ENCODE data around the gene POLR1B.
"Not testable (repeated sequence)": the region's sequence is repeated elsewhere in the genome, so short reads cannot be mapped to it uniquely, and the experiment has no call there.

The POLR1B gene

DNA sequence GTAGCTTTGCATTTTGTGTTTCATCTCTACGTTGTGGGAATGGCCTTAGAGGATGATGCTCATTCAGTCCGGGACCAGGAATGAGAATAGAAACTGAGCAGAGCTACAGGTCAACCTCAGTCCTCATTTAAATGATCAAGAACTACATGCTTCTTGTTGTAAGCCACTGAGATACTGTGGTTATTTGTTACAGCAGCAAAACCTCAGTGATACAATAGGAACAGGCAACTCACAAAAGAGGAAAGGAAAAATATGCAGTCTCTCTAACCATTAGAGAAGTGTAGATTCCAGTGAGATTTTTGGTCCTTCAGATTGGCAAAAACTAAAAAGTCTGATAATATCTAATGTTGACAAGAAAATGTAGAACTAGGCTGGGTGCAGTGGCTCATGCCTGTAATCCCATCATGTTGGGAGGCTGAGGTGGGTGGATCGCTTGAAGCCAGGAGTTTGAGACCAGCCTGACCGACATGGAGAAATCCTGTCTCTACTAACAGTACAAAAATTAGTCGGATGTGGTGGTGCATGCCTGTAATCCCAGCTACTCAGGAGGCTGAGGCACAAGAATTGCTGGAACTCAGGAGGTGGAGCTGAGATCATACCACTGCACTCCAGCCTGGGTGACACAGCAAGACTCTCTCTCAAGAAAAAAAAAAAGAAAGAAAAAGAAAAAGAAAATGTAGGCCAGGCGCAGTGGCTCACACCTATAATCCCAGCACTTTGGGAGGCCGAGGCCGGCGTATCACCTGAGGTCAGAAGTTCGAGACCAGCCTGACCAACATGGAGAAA lies 55.5 kb downstream of the POLR1B start:
- H3K4me3 ChIP-seq (ENCODE audit: low read depth, low read length) = no peak overlapping the region

DNA sequence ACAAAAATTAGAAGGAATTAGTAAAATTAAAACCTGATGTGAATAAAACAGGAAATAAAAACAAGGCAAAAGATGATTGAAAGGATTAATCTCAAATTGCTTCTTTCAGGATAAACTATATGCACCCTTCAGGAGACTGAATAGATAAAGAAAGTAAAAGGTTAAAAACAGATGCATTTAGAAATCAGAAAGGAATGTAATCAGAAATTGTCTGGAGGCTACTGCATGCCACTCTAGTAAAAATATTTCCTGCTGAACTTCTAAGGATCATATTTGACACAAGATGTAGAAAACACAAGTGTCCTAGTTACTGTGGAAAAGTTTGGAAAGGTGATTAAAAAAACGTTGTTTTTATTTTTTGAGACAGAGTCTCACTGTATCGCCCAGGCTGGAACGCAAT lies 58.4 kb downstream of the POLR1B start:
- no peak overlapping the region for H3K4me3 ChIP-seq (ENCODE audit: low read depth, low read length)

DNA sequence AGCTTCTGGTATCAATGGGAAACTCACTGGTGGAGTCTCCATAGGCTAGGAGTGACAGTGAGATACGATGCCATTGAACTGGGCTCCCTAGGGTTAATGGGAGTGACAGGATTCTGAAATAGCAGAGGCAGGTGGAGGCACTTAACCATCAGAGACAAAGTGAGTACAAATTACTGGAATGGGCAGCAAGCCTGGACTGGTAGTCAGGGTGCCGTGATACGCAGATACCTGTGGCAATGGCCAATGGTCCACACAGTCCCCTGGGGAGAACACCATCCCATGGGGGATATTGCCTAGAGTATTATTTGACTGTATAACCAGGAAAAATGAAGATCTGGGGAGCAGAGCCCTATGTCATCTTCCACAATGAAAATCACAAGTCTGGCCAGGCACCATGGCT lies 59.5 kb downstream of the POLR1B start:
- no peak overlapping the region for H3K4me3 ChIP-seq (ENCODE audit: low read depth, low read length)

DNA sequence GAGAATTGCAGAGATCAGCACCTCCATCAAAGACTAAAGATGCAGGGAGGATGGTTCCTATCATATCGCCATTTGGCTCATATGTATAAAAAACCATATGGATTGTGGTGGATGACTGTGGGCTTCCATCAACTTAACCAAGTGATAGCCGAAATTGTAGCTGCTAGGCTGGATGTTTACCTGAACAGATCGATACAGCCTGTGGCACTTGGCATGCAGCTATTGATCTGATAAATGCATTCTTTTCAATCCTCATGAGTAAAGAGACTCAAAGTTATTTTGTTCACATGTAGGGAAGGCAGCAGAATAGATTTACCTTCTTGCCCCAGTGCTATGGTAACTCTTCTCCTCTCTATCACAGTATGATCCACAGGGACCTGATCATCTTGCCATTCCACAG lies 60.7 kb downstream of the POLR1B start:
- H3K4me3 ChIP-seq (ENCODE audit: low read depth, low read length) = no peak overlapping the region

DNA sequence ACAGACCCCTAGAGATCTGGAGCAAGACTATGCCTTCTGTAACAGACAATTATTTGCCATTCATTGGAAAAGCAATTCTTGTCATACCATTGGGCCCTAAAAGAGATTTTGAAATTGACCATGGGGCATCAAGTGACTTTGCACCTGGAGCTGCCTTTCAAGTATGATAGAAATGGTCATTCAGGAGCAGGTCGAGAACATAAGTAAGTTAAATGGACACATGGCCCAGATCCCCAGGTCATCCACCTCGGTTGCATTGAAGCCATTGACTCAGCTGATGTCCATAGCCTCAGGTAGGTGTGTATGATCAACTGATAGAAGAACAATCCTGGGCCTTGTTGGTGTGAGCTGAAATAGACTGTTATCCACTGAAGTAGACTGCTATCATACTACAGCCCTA lies 61.5 kb downstream of the POLR1B start:
- H3K4me3 ChIP-seq (ENCODE audit: low read depth, low read length) = no peak overlapping the region

DNA sequence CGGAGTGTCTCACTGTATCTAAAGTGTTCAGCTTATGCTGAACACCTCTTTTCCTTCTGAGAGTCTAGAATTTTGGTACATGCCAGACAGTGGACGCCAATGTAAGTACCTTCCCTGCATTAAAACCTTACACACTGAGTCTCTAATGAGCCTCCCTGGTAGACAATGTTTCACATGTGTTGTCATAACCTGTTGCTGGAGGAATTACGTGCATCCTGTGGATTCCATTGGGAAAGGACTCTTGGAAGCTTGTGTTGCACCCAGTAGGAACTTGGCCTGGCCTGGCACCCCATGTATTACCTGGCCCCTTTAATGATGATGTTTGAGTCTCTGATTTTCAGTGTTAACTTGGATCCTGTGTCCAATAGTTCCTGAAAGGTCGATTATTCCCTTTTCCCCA lies 62.7 kb downstream of the POLR1B start:
- no peak overlapping the region for H3K4me3 ChIP-seq (ENCODE audit: low read depth, low read length)

DNA sequence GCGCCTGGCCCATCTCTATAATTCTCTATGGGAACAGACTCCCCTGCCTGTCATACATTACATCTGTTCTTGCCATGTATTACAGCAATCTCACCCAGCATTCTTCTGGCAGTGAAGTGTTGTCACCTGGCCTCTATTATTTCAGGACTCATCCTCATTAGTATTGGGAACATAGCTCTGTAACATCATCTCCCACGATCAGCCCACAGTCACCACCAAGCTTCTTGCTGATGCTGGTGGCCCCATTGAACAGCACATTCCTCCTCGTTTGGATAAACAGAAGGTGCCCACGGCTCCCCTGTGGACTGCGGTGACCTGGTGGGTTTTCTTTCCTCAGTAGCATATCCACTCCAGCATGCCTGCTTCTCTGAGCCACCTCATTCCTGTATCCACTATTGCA lies 63.7 kb downstream of the POLR1B start:
- H3K4me3 ChIP-seq (ENCODE audit: low read depth, low read length) = no peak overlapping the region

DNA sequence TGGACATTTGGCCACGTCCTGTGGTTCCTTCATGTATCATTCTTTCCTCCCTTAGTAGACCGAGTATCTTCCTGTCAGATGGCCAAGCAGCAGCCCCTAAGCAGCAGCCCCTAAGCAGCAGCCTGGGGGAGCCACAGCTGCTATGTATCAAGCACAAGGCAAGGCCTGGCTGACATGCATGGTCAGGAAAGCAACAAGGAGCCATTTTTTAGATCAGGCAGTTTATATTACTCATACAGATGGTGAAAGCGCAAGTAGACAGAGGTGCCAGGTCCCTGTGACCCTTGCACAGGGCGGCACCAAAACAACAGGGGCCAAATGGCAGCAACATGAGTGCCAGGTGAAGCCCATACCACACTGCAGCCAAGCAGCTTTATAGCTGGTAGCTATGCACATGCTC lies 64.3 kb downstream of the POLR1B start:
- H3K4me3 ChIP-seq (ENCODE audit: low read depth, low read length) = no peak overlapping the region

DNA sequence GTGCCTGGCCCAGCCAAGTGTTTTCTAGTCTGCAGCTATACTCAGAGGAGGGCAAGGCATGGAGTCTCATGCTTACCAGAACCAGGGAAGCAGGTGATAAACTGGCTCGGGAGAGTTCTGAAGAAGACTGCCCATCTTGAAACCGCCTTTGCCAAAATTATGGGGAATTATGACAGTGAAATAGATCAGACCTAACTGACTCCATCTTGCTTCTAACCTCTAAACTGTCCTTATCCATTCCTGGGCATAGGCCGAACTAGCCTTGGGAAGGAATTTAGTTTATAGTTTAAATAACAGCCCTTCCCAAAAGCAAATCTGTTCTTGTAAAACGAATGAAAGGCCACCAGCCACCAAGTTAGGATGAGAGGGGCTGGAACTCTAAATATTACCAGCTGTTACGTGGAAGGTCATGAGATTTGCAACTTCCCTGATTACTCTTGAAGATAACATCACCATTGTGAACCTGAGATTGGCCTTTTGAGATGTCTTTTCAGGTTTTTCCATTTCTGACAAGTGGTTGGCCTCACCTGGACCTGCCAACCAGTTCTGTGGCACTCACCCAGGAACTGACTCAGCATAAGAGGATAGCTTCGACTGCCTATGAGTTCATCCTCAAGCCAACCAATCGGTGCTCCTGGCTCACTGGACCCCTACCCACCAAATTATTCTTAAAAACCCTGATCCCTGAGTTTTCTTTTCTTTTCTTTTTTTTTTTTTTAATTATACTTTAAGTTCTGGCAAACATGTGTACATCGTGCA lies 65.6 kb downstream of the POLR1B start:
- H3K4me3 ChIP-seq (ENCODE audit: low read depth, low read length) = no peak overlapping the region

DNA sequence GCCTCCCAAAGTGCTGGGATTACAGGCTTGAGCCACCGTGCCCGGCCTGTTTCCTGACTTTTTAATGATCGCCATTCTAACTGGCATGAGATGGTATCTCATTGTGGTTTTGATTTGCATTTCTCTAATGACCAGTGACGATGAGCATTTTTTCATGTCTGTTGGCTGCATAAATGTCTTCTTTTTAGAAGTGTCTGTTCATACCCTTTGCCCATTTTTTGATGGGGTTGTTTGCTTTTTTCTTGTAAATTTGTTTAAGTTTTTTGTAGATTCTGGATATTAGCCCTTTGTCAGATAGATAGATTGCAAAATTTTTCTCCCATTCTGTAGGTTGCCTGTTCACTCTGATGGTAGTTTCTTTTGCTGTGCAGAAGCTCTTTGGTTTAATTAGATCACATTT lies 67.1 kb downstream of the POLR1B start:
- not testable (repeated sequence) for H3K4me3 ChIP-seq (ENCODE audit: low read depth, low read length)

DNA sequence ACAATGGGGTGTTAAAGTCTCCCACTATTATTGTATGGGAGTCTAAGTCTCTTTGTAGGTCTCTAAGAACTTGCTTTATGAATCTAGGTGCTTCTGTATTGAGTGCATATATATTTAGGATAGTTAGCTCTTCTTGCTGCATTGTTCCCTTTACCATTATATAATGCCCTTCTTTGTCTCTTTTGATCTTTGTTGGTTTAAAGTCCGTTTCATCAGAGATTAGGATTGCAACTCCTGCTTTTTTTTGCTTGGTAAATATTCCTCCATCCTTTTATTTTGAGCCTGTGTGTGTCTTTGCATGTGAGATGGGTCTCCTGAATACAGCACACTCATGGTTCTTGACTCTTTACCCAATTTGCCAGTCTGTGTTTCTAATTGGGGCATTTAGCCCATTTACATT lies 70.0 kb downstream of the POLR1B start:
- H3K4me3 ChIP-seq (ENCODE audit: low read depth, low read length) = not testable (repeated sequence)

DNA sequence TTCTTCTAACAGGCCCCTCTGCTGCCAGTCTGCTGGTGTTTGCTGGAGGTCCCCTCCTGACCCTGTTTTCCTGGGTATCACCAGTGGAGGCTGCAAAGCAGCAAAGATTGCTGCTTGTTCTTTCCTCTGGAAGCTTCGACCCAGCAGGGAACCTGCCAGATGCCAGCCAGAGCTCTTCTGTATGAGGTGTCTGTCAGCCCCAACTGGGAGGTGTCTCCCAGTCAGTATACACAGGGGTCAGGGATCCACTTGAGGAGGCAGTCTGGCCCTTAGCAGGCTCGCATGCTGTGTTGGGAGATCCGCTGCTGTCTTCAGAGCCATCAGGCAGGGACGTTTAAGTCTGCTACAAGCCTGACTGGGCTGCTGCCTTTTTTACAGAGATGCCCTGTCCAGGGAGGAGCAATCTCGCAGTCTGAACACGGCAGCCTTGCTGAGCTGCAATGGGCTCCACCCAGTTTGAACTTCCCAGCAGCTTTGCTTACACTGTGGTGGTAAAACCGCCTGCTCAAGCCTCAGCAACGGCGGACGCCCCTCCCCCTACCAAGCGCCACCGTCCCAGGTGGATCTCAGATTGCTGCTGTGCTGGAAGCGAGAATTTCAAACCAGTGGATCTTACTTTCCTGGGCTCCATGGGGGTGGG lies 72.1 kb downstream of the POLR1B start:
- H3K4me3 ChIP-seq (ENCODE audit: low read depth, low read length) = no peak overlapping the region

DNA sequence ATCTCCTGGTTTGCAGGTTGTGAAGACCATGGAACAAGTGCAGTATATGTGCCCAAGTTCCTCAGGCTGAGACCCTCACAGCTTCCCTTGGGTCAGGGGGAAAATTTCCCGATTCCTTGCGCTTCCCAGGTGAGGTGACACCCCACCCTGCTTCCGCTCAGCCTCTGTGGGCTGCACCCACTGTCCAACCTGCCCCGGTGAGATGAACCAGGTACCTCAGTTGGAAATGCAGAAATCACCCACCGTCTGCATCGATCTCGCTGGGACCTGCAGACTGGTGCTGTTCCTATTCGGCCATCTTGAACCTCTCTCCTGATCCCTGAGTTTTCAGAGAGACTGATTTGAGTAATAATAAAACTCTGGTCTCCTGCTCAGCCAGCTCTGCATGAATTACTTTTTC lies 72.8 kb downstream of the POLR1B start:
- no peak overlapping the region for H3K4me3 ChIP-seq (ENCODE audit: low read depth, low read length)

DNA sequence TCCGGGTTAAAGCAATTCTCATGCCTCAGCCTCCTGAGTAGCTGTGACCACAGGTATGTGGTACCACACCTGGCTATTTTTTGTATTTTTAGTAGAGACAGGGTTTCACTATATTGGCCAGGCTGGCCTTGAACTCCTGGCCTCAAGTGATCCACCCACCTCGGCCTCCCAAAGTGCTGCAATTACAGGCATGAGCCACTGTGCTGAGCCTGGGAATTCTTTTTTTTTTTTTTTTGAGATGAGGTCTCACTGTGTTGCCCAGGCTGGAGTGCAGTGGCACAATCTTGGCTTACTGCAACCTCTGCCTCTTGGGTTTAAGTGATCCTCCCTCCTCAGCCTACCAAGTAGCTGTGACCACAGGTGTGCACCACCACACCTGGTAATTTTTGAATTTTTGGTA lies 73.5 kb downstream of the POLR1B start:
- not testable (repeated sequence) for H3K4me3 ChIP-seq (ENCODE audit: low read depth, low read length)

DNA sequence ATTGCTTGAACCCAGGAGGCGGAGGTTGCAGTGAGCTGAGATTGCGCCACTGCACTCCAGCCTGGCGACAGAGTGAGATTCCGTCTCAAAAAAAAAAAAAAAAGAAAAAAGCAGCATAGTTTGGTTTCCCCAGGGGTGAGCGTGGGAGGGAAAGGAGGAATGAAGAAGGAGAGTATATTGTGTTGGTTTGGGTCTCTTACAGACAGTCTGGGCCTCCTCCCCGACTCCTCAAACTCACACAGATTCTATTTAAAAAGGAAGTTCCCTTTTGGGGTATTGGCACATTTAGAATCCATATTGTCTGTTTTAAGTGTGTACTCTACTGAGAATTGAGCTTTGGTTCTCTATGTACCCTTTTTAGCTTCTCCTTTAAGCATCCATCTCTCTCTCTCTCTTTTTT lies 76.1 kb downstream of the POLR1B start:
- H3K4me3 ChIP-seq (ENCODE audit: low read depth, low read length) = no peak overlapping the region

DNA sequence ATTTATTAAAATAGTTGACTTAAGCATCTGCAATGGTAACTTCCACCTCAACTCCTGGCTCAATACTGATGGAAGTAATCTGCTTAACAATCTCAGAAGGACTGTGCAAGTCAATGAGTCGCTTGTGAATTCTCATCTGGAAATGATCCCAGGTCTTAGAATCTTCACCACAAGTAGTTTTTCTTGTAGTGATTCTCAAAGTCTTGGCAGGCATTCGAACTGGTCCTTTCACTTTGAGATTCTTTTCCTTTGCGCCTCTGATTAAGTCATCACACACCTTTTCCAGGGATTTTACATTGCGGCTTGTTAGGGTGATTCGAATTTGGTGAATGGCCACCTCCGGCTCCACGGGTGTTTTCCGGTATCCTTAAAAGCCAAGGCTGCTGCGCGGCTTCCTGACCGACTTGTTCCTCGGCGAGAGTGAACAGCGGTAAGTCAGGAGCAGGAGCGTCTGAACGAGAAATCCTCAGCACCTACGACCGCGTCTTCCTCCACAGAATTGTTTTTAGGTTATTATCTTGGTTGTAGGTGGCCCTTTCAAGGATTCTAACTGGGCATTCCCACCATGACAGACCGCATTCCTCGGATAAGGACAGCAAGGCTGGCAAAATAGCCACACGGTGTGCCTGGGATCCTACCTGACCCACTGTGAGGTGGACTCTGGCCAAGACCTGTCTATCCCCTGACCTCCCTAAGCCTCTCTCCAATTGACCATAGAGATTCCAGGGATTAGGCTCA lies 79.7 kb downstream of the POLR1B start:
- no peak overlapping the region for H3K4me3 ChIP-seq (ENCODE audit: low read depth, low read length)

DNA sequence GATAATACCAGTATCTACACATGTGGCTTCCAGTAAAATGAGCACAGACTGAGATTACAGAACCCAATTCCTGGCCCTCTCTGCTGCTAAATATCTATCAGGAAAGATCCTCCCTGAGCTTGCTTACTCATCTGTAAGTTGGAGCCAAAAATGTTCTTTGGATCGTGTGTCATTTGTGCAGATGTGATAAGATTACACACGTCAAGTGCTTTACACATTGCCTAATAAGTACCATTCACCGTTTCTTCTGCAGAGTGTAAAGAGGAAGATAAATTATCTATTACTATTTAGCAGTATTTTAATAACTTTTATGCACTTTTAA lies 80.2 kb downstream of the POLR1B start:
- no peak overlapping the region for H3K4me3 ChIP-seq (ENCODE audit: low read depth, low read length)

DNA sequence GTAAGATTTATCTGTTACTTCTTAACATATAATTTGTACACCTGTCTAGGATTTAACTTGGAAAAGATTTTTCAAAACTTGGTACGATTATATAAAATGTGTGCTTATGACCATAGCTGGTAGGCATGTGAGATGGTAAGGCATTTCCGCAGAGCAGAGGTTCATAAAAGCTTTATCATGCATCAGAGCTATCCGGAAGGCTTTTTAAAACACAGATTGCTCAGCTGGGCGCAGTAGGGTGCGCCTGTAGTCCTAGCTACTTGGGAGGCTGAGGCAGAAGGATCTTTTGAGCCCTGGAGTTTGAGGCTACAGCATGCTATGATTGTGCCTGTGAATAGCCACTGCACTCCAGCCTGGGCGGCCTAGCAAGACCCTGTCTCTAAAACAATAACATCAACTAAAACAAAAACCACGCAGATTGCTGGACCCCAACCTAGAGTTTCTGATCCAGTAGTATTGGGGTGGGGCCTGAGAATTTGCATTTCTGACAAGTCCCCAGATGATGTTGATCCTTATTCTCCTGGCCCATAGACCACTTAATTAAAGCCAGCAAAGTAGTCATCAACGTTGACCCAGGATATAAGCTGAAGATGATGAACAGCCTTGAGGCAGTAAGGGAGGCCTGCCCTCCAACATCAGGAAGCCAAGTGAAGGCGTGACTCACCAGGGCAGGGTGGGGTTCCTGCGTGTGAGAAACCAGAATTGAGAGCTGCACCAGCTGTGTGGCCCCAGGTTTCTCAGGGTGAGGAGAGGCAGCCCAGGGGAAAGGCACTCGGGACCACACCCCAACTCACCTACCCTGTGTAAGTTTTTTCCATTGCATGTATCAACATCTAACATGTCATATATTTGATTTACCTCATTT lies 81.9 kb downstream of the POLR1B start:
- H3K4me3 ChIP-seq (ENCODE audit: low read depth, low read length) = no peak overlapping the region

DNA sequence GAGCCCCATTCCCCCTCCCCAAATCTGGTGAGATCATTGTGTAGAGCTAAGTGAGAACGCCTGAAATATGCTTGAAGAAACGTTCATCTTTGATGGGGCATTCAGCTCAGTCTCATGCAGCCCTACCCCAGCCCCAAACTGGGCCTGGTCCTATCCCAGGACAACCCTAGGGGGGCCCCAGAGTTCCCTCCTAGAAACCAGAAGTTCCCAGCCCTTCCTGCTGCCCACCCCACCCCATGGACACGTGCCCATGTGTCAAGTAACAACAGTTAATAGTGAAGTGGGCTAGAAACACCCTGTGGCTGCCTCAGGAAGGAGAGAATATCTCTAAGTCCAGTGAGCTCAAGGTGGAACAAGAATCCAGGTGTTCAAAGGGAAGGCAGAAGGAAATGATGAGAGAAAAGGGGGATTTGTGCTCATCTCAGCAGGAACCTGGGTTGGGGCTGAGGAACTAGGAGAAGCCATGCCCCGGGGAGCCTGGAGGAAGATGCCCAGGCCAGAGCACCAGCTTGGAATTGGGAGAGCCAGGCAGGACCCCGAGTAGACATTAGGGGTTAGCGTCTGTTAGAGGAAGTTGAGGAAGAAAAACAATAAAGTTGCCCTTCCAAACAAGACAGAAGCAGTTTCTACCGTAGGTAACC lies 83.3 kb downstream of the POLR1B start:
- H3K4me3 ChIP-seq (ENCODE audit: low read depth, low read length) = no peak overlapping the region

DNA sequence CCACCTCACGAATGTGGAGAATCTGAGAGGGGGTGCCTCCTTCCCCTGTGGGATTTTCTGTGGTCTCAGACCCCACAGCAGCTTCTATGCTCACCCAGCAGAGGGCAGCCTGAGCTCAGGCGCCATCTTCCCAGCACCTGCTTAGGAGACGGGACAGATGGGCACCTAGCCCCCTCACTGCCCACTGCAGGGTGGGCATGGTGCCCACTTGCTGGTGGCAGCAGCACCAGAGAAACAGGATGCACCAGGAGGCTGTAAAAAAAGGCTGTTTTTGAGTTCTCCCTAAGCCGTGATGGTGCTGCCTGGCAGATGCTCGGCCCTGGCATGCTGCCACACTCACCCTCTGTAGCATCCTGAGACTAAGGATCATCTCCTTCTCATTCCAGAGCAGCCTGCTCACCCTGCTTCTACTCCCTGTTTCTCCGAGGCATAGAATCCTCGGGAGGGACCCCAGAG lies 84.4 kb downstream of the POLR1B start:
- no peak overlapping the region for H3K4me3 ChIP-seq (ENCODE audit: low read depth, low read length)

All from iPS-11a (cell line).